ENCODE measurements around the gene OS9. TPM values are rescaled to one million over a fixed set of nuclear protein-coding genes. Genes with fewer than 3 reads are reported as not detected.
A peak's percentile ranks its signal among the peaks of the same experiment; 100 is the strongest.

Gene OS9
- total and polyA plus RNA-seq, 9 of the 15 experiments (the other 6 are each of a cell fraction or from before 2014, with no cell fraction given): 4.6 to 105 (median 89.5) TPM

DNA sequence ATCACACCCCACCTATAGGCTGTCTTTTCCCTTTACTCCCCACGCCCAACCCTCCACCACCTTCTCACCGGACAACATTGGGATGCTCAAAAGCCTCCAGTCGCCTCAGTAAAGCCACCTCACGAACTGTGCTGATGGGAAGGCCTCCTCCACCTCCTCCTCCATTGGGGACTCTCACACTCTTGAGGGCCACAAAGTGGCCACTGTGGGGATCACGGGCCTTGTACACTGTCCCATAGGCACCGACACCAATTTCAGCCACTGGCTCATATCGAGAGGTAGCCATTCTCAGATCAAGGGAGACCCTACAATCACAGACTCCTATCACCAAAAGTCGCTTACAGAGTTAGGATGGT is 57.5 kb downstream of the OS9 start (continued):
- TF ChIP-seq SRF (CRISPR knock-in tag; IDR thresholded peaks at IDR 0.05) (no peak), PTRF (tag; IDR thresholded peaks at IDR 0.05) (no peak), HDGF (IDR thresholded peaks at IDR 0.05) (peak; percentile 54; the same call in 1 of the 2 replicates), MYNN (IDR thresholded peaks at IDR 0.05) (0 out of 2 replicates have a peak, but pooled peaks have one; percentile 12), MYNN (CRISPR knock-in tag; IDR thresholded peaks at IDR 0.05) (no peak), RFX1 (IDR thresholded peaks at IDR 0.05) (no peak), THRAP3 (IDR thresholded peaks at IDR 0.05; ENCODE audit: borderline replicate concordance) (0 out of 2 replicates have a peak, but pooled peaks have one; percentile 18), XRCC4 (IDR thresholded peaks at IDR 0.05; ENCODE audit: extremely low read depth, insufficient read depth, insufficient read length) (no peak), HNRNPLL (IDR thresholded peaks at IDR 0.05; ENCODE audit: low read depth, low read length, poor library complexity, severe bottlenecking) (no peak), PRPF4 (IDR thresholded peaks at IDR 0.05; ENCODE audit: insufficient read depth, low read depth, low read length, poor library complexity, severe bottlenecking) (no peak), CXXC5 (CRISPR knock-in tag; IDR thresholded peaks at IDR 0.05) (no peak), ARID1B (IDR thresholded peaks at IDR 0.05) (no peak), TBP (optimal IDR thresholded peaks at IDR 0.05; ENCODE audit: low read depth, low read length) (peak; percentile 34), ZNF695 (CRISPR knock-in tag; IDR thresholded peaks at IDR 0.05) (no peak), PML (IDR thresholded peaks at IDR 0.05; ENCODE audit: low read length) (no peak), RBM15 (IDR thresholded peaks at IDR 0.05; ENCODE audit: insufficient read depth, low read length) (no peak), HMG20A (CRISPR knock-in tag; conservative IDR thresholded peaks at IDR 0.05) (no peak)
- TF ChIP-seq, protein P1, sequence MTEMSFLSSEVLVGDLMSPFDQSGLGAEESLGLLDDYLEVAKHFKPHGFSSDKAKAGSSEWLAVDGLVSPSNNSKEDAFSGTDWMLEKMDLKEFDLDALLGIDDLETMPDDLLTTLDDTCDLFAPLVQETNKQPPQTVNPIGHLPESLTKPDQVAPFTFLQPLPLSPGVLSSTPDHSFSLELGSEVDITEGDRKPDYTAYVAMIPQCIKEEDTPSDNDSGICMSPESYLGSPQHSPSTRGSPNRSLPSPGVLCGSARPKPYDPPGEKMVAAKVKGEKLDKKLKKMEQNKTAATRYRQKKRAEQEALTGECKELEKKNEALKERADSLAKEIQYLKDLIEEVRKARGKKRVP (CRISPR knock-in tag; IDR thresholded peaks at IDR 0.05): no peak
- TF ChIP-seq, protein P2, sequence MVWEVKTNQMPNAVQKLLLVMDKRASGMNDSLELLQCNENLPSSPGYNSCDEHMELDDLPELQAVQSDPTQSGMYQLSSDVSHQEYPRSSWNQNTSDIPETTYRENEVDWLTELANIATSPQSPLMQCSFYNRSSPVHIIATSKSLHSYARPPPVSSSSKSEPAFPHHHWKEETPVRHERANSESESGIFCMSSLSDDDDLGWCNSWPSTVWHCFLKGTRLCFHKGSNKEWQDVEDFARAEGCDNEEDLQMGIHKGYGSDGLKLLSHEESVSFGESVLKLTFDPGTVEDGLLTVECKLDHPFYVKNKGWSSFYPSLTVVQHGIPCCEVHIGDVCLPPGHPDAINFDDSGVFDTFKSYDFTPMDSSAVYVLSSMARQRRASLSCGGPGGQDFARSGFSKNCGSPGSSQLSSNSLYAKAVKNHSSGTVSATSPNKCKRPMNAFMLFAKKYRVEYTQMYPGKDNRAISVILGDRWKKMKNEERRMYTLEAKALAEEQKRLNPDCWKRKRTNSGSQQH (CRISPR knock-in tag; IDR thresholded peaks at IDR 0.05): peak; percentile 41; the same call in 1 of the 2 replicates
